Measurements from ENCODE around the gene DDAH1.

The DDAH1 gene

GRCh38 chr1:85334962-85335361 lies 130.0 kb downstream of the DDAH1 start:
- Histone ChIP-seq H3K4me3 (ENCODE audit: low read length in 2 of 2) (no peak overlapping the region), H3K27ac (ENCODE audit: low read depth in 2 of 2, low read length in 2 of 2) (no peak overlapping the region), H3K9ac (ENCODE audit: low read depth in 1 of 2, low read length in 2 of 2) (no peak overlapping the region), H3K36me3 (ENCODE audit: control insufficient read depth in 2 of 2, insufficient read depth in 2 of 2, low read length in 2 of 2) (no peaks in the 10 kb centered on the region), H3K9me3 (ENCODE audit: control insufficient read depth in 2 of 2, low read length in 2 of 2) (no peaks in the 10 kb centered on the region), H3K27me3 (ENCODE audit: control insufficient read depth in 2 of 2, insufficient read depth in 2 of 2, low read length in 2 of 2) (no peaks in the 10 kb centered on the region), H3K4me1 (ENCODE audit: control insufficient read depth in 2 of 2, insufficient read depth in 2 of 2, low read length in 2 of 2) (peaks cover 4 to 5% of the 10 kb centered on the region in 2 donors)

DNA sequence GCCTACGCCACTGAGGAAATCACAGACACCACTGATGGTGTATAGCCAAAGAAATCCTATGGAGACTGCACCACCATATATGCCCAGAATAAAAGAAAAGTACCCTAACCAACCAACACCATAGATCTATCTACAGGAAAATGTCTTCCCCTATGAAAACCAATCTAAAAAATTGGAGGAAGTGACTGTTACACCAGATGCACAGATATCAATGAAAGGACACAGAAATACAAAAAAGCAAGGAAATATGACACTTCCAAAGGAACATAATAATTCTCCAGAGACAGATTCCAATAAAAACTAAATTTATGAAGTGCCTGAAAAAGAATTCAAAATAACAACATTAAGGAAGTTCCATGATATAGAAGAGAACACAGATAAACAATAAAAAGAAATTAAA lies 131.8 kb downstream of the DDAH1 start:
- Histone ChIP-seq H3K36me3 (ENCODE audit: control insufficient read depth in 2 of 2, insufficient read depth in 2 of 2, low read length in 2 of 2) (no peaks in the 10 kb centered on the region), H3K27ac (ENCODE audit: low read depth in 2 of 2, low read length in 2 of 2) (no peak overlapping the region), H3K4me1 (ENCODE audit: control insufficient read depth in 2 of 2, insufficient read depth in 2 of 2, low read length in 2 of 2) (peaks cover 4 to 5% of the 10 kb centered on the region in 2 donors), H3K9ac (ENCODE audit: low read depth in 1 of 2, low read length in 2 of 2) (no peak overlapping the region), H3K9me3 (ENCODE audit: control insufficient read depth in 2 of 2, low read length in 2 of 2) (no peaks in the 10 kb centered on the region), H3K4me3 (ENCODE audit: low read length in 2 of 2) (no peak overlapping the region), H3K27me3 (ENCODE audit: control insufficient read depth in 2 of 2, insufficient read depth in 2 of 2, low read length in 2 of 2) (no peaks in the 10 kb centered on the region)

- Histone ChIP-seq H3K4me3 (ENCODE audit: low read length in 2 of 2) (no peak overlapping the region), H3K27ac (ENCODE audit: low read depth in 2 of 2, low read length in 2 of 2) (no peak overlapping the region), H3K9me3 (ENCODE audit: control insufficient read depth in 2 of 2, low read length in 2 of 2) (no peaks in the 10 kb centered on the region), H3K36me3 (ENCODE audit: control insufficient read depth in 2 of 2, insufficient read depth in 2 of 2, low read length in 2 of 2) (no peaks in the 10 kb centered on the region), H3K9ac (ENCODE audit: low read depth in 1 of 2, low read length in 2 of 2) (no peak overlapping the region), H3K4me1 (ENCODE audit: control insufficient read depth in 2 of 2, insufficient read depth in 2 of 2, low read length in 2 of 2) (peaks cover 4 to 5% of the 10 kb centered on the region in 2 donors), H3K27me3 (ENCODE audit: control insufficient read depth in 2 of 2, insufficient read depth in 2 of 2, low read length in 2 of 2) (no peaks in the 10 kb centered on the region)
Observed at GRCh38 chr1:85332575-85332974, 132.4 kb downstream of the DDAH1 start.

- peak overlapping the region in 1 of 2 donors; percentile 37 for H3K27ac ChIP-seq (ENCODE audit: low read depth in 2 of 2, low read length in 2 of 2)
- H3K4me3 ChIP-seq (ENCODE audit: low read length in 2 of 2), result no peak overlapping the region
- H3K27me3 ChIP-seq (ENCODE audit: control insufficient read depth in 2 of 2, insufficient read depth in 2 of 2, low read length in 2 of 2), result no peaks in the 10 kb centered on the region
- no peaks in the 10 kb centered on the region for H3K9me3 ChIP-seq (ENCODE audit: control insufficient read depth in 2 of 2, low read length in 2 of 2)
- H3K4me1 ChIP-seq (ENCODE audit: control insufficient read depth in 2 of 2, insufficient read depth in 2 of 2, low read length in 2 of 2), result peaks cover 4 to 5% of the 10 kb centered on the region in 2 donors
- H3K9ac ChIP-seq (ENCODE audit: low read depth in 1 of 2, low read length in 2 of 2), result no peak overlapping the region
- no peaks in the 10 kb centered on the region for H3K36me3 ChIP-seq (ENCODE audit: control insufficient read depth in 2 of 2, insufficient read depth in 2 of 2, low read length in 2 of 2)
Observed at GRCh38 chr1:85330711-85331290, 134.2 kb downstream of the DDAH1 start.

DNA sequence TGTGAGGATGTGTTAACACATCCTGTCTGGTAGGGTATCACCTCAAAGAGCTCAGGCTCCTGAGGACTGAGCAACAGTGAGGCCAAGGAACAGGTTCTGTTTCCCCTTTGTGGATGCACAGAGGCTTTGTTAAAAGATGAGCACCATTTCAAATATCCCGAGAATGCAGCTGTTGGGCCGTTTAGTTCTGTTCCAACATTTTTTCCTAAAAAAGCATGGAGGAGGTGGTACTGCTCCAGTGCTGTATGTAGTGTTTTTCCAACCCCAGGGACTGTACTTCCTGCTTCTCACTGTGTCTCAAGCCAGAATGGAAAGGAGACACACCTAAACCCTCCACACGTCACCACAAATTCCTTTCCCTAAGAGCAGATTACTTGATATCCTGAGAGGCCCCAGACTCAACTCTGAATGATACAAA lies 134.7 kb downstream of the DDAH1 start:
- Histone ChIP-seq H3K27me3 (ENCODE audit: control insufficient read depth in 2 of 2, insufficient read depth in 2 of 2, low read length in 2 of 2) (no peaks in the 10 kb centered on the region), H3K4me1 (ENCODE audit: control insufficient read depth in 2 of 2, insufficient read depth in 2 of 2, low read length in 2 of 2) (peaks cover 4 to 5% of the 10 kb centered on the region in 2 donors), H3K27ac (ENCODE audit: low read depth in 2 of 2, low read length in 2 of 2) (peak overlapping the region in 1 of 2 donors; percentile 37), H3K9ac (ENCODE audit: low read depth in 1 of 2, low read length in 2 of 2) (no peak overlapping the region), H3K9me3 (ENCODE audit: control insufficient read depth in 2 of 2, low read length in 2 of 2) (no peaks in the 10 kb centered on the region), H3K36me3 (ENCODE audit: control insufficient read depth in 2 of 2, insufficient read depth in 2 of 2, low read length in 2 of 2) (no peaks in the 10 kb centered on the region), H3K4me3 (ENCODE audit: low read length in 2 of 2) (no peak overlapping the region)

DNA sequence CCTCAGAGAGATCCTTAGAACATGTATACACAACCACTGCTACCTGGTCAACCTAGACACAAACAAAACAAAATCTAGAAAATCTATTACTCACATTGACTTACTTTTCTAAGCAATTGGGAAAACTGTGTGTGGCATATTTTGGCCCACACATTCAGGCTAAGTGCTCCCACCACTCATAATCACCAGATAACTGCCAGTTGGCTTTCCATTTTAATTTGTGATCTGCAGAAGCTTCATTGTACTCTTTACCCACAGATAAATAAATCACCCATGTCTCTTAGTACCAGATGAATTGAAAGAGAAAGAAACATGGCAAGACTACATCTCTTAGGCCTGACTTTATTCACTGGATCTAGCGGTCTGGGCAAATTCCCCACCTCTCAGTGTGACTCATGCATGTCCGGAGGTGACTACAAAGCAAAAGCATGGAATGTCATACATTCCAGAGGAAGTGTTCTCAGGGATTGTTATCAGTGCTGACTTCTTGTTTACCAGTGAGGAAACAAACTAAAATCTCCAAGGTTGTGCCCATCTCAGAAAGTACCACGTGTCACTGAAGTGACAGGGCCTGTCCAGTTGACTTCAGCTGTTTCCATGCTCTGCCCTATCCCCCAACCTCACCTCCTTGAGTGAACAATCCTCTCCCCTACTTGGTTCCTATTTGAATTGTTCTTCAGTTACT lies 136.1 kb downstream of the DDAH1 start:
- no peak overlapping the region for H3K9ac ChIP-seq (ENCODE audit: low read depth in 1 of 2, low read length in 2 of 2)
- no peak overlapping the region for H3K27ac ChIP-seq (ENCODE audit: low read depth in 2 of 2, low read length in 2 of 2)
- H3K4me3 ChIP-seq (ENCODE audit: low read length in 2 of 2), result no peak overlapping the region

DNA sequence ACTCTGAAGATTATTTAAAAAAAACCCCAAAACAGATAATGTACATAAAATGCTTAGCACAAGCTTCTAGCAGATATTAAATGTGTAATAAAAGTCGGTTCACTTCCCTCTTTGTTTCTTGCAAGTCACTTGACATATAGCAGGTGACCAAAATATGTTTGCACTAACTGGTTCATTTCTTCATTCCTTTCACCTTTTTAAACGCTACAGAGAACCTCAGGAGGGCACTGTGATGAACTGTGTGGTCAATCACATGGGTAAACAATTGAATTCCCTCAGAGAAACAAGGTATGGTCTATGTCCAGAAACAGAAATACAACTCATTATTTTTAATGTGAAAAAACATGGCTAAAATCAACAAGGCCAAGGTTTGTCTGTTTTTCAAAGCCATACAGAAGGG lies 137.2 kb downstream of the DDAH1 start:
- H3K27me3 ChIP-seq (ENCODE audit: control insufficient read depth in 2 of 2, insufficient read depth in 2 of 2, low read length in 2 of 2), result no peaks in the 10 kb centered on the region
- H3K27ac ChIP-seq (ENCODE audit: low read depth in 2 of 2, low read length in 2 of 2), result no peak overlapping the region
- H3K9ac ChIP-seq (ENCODE audit: low read depth in 1 of 2, low read length in 2 of 2), result no peak overlapping the region
- no peak overlapping the region for H3K4me3 ChIP-seq (ENCODE audit: low read length in 2 of 2)
- H3K36me3 ChIP-seq (ENCODE audit: control insufficient read depth in 2 of 2, insufficient read depth in 2 of 2, low read length in 2 of 2), result no peaks in the 10 kb centered on the region
- H3K4me1 ChIP-seq (ENCODE audit: control insufficient read depth in 2 of 2, insufficient read depth in 2 of 2, low read length in 2 of 2), result peaks cover 4 to 5% of the 10 kb centered on the region in 2 donors
- no peaks in the 10 kb centered on the region for H3K9me3 ChIP-seq (ENCODE audit: control insufficient read depth in 2 of 2, low read length in 2 of 2)

More for the DNA sequence above, 136.1 kb downstream of the DDAH1 start:
- H3K36me3 ChIP-seq (ENCODE audit: control insufficient read depth in 2 of 2, insufficient read depth in 2 of 2, low read length in 2 of 2), result no peaks in the 10 kb centered on the region
- H3K9me3 ChIP-seq (ENCODE audit: control insufficient read depth in 2 of 2, low read length in 2 of 2), result no peaks in the 10 kb centered on the region
- peaks cover 4 to 5% of the 10 kb centered on the region in 2 donors for H3K4me1 ChIP-seq (ENCODE audit: control insufficient read depth in 2 of 2, insufficient read depth in 2 of 2, low read length in 2 of 2)
- H3K27me3 ChIP-seq (ENCODE audit: control insufficient read depth in 2 of 2, insufficient read depth in 2 of 2, low read length in 2 of 2), result no peaks in the 10 kb centered on the region

DNA sequence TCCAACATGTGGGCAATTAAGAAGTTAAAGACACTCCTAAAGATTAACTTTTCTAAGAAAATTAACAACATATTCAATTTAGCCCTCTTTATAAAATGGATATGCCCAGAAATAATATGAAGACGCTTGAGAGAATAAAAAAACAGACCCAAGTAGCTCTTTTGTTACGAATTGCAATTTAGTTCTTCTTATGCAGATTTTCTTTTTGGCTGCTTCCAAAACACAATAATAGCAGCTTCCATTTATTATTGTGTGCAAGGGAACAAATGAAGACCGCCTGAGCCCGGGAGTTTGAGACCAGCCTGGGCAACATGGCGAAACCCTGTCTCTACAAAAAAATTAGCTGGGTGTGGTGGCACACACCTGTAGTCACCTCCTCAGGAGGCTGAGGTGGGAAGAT lies 138.1 kb downstream of the DDAH1 start:
- Histone ChIP-seq H3K27ac (ENCODE audit: low read depth in 2 of 2, low read length in 2 of 2) (no peak overlapping the region), H3K9me3 (ENCODE audit: control insufficient read depth in 2 of 2, low read length in 2 of 2) (no peaks in the 10 kb centered on the region), H3K9ac (ENCODE audit: low read depth in 1 of 2, low read length in 2 of 2) (no peak overlapping the region), H3K36me3 (ENCODE audit: control insufficient read depth in 2 of 2, insufficient read depth in 2 of 2, low read length in 2 of 2) (no peaks in the 10 kb centered on the region), H3K4me1 (ENCODE audit: control insufficient read depth in 2 of 2, insufficient read depth in 2 of 2, low read length in 2 of 2) (peaks cover 4 to 5% of the 10 kb centered on the region in 2 donors), H3K27me3 (ENCODE audit: control insufficient read depth in 2 of 2, insufficient read depth in 2 of 2, low read length in 2 of 2) (no peaks in the 10 kb centered on the region), H3K4me3 (ENCODE audit: low read length in 2 of 2) (no peak overlapping the region)

- Histone ChIP-seq H3K27ac (ENCODE audit: low read depth in 2 of 2, low read length in 2 of 2) (no peak overlapping the region), H3K4me3 (ENCODE audit: low read length in 2 of 2) (no peak overlapping the region), H3K27me3 (ENCODE audit: control insufficient read depth in 2 of 2, insufficient read depth in 2 of 2, low read length in 2 of 2) (no peaks in the 10 kb centered on the region), H3K9ac (ENCODE audit: low read depth in 1 of 2, low read length in 2 of 2) (no peak overlapping the region), H3K9me3 (ENCODE audit: control insufficient read depth in 2 of 2, low read length in 2 of 2) (no peaks in the 10 kb centered on the region), H3K4me1 (ENCODE audit: control insufficient read depth in 2 of 2, insufficient read depth in 2 of 2, low read length in 2 of 2) (peaks cover 4 to 5% of the 10 kb centered on the region in 2 donors), H3K36me3 (ENCODE audit: control insufficient read depth in 2 of 2, insufficient read depth in 2 of 2, low read length in 2 of 2) (no peaks in the 10 kb centered on the region)
Observed at GRCh38 chr1:85326336-85326735, 138.6 kb downstream of the DDAH1 start.

DNA sequence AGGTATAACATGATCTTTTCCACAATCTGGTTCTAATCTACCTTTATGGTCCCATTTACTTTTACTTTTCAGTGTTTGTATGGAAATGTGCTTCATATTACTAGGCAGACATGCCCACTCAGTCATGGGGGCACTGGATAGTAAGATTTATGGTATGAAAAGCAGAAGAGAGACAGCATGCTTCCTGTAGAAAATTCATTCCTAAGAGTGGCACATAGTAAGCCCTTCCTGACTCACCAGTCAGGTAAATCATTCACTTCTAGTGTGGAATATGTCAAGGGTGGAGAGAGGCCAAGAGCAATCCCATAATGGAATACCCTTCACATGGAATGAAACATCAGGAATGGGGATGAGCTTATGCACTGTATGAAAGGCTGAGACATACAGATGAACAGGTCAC lies 139.0 kb downstream of the DDAH1 start:
- Histone ChIP-seq H3K9ac (ENCODE audit: low read depth in 1 of 2, low read length in 2 of 2) (no peak overlapping the region), H3K27me3 (ENCODE audit: control insufficient read depth in 2 of 2, insufficient read depth in 2 of 2, low read length in 2 of 2) (no peaks in the 10 kb centered on the region), H3K36me3 (ENCODE audit: control insufficient read depth in 2 of 2, insufficient read depth in 2 of 2, low read length in 2 of 2) (no peaks in the 10 kb centered on the region), H3K4me3 (ENCODE audit: low read length in 2 of 2) (no peak overlapping the region), H3K9me3 (ENCODE audit: control insufficient read depth in 2 of 2, low read length in 2 of 2) (no peaks in the 10 kb centered on the region), H3K4me1 (ENCODE audit: control insufficient read depth in 2 of 2, insufficient read depth in 2 of 2, low read length in 2 of 2) (peaks cover 4 to 5% of the 10 kb centered on the region in 2 donors), H3K27ac (ENCODE audit: low read depth in 2 of 2, low read length in 2 of 2) (no peak overlapping the region)
